Measurements from ENCODE around the gene MKNK2. TPM values are rescaled to one million over a fixed set of nuclear protein-coding genes. Genes with fewer than 3 reads are reported as not detected.

The MKNK2 gene
- total and polyA plus RNA-seq, 10 of the 15 experiments (the other 5 are each of a cell fraction or from before 2014, with no cell fraction given) = 9.6 to 365 (median 69.9) TPM

DNA sequence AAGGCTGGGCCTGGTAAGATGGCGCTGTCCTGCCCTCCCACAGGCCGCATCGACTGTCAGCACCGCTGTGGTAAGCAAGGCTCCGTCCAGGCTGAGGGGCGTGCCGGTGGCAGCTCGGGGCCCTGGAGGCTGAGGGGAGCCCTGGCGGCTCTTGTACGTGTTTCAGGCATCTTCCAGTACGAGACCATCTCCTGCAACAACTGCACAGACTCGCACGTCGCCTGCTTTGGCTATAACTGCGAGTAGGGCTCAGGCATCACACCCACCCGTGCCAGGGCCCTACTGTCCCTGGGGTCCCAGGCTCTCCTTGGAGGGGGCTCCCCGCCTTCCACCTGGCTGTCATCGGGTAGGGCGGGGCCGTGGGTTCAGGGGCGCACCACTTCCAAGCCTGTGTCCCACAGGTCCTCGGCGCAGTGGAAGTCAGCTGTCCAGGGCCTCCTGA, 46.9 kb upstream of the MKNK2 start (continued):
- TF ChIP-seq, protein P1, sequence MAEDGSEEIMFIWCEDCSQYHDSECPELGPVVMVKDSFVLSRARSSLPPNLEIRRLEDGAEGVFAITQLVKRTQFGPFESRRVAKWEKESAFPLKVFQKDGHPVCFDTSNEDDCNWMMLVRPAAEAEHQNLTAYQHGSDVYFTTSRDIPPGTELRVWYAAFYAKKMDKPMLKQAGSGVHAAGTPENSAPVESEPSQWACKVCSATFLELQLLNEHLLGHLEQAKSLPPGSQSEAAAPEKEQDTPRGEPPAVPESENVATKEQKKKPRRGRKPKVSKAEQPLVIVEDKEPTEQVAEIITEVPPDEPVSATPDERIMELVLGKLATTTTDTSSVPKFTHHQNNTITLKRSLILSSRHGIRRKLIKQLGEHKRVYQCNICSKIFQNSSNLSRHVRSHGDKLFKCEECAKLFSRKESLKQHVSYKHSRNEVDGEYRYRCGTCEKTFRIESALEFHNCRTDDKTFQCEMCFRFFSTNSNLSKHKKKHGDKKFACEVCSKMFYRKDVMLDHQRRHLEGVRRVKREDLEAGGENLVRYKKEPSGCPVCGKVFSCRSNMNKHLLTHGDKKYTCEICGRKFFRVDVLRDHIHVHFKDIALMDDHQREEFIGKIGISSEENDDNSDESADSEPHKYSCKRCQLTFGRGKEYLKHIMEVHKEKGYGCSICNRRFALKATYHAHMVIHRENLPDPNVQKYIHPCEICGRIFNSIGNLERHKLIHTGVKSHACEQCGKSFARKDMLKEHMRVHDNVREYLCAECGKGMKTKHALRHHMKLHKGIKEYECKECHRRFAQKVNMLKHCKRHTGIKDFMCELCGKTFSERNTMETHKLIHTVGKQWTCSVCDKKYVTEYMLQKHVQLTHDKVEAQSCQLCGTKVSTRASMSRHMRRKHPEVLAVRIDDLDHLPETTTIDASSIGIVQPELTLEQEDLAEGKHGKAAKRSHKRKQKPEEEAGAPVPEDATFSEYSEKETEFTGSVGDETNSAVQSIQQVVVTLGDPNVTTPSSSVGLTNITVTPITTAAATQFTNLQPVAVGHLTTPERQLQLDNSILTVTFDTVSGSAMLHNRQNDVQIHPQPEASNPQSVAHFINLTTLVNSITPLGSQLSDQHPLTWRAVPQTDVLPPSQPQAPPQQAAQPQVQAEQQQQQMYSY (CRISPR knock-in tag; IDR thresholded peaks at IDR 0.05) = no peak
- TF ChIP-seq CHD1 (IDR thresholded peaks at IDR 0.05; ENCODE audit: low read depth, low read length) (no peak), CBX3 (IDR thresholded peaks at IDR 0.05; ENCODE audit: borderline replicate concordance, low read depth) (no peak), RAD21 (IDR thresholded peaks at IDR 0.05; ENCODE audit: insufficient read depth, low read depth, low read length) (no peak), PML (IDR thresholded peaks at IDR 0.05; ENCODE audit: low read length) (no peak), ZNF217 (IDR thresholded peaks at IDR 0.05) (no peak), ZNF24 (IDR thresholded peaks at IDR 0.05) (no peak)
- TF ChIP-seq, protein P2, sequence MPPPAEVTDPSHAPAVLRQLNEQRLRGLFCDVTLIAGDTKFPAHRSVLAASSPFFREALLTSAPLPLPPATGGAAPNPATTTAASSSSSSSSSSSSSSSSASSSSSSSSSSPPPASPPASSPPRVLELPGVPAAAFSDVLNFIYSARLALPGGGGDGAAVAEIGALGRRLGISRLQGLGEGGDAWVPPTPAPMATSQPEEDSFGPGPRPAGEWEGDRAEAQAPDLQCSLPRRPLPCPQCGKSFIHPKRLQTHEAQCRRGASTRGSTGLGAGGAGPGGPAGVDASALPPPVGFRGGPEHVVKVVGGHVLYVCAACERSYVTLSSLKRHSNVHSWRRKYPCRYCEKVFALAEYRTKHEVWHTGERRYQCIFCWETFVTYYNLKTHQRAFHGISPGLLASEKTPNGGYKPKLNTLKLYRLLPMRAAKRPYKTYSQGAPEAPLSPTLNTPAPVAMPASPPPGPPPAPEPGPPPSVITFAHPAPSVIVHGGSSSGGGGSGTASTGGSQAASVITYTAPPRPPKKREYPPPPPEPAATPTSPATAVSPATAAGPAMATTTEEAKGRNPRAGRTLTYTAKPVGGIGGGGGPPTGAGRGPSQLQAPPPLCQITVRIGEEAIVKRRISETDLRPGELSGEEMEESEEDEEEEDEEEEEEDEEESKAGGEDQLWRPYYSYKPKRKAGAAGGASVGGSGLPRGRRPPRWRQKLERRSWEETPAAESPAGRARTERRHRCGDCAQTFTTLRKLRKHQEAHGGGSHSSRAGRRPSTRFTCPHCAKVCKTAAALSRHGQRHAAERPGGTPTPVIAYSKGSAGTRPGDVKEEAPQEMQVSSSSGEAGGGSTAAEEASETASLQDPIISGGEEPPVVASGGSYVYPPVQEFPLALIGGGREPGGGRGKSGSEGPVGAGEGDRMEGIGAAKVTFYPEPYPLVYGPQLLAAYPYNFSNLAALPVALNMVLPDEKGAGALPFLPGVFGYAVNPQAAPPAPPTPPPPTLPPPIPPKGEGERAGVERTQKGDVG (CRISPR knock-in tag; IDR thresholded peaks at IDR 0.05) = no peak
